Measurements from ENCODE around the gene CCDC146. TPM values are rescaled to one million over a fixed set of nuclear protein-coding genes. Genes with fewer than 3 reads are reported as not detected.

The CCDC146 gene
- total and polyA plus RNA-seq, 2 of the 8 experiments (the other 6 are each of a cell fraction or from before 2014, with no cell fraction given) = 0.88 to 2.4 TPM

DNA sequence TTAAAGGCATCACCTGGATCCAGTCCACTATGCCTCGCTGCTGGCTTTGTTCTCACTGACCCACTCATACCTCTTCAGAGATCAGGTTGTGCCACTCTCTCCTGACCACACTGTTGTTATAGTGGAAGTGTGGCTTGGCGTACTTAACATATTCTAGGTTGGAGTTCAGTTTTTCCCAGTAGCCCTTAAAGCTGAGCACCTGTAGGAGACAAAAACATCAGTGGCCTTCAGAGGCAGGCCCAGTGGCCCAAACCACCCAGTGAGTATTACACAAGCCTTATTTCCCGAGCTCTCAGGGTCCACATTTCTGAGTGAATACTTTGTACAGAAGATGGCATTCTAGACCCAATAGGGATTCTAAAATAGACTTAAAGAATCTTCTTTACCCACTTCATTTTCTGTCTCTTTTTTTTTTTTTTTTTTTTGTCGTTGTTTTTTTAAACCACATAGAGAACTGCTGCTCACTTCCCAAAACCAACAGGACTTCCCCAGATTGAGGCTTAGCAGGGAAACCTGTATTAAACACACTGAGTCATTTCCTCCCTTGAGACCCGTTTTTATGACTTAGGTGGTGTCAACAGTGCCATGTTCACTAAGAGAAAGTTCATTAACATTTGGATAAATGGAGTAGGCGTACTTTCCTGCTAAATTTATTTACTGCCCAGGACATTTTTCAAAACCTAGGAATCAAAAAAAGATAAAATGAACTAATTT is 207.9 kb downstream of the CCDC146 start:
- H2BK15ac ChIP-seq (ENCODE audit: low read length) = no peak overlapping the region
- no peaks in the 10 kb centered on the region for H3K79me2 ChIP-seq (ENCODE audit: control insufficient read depth in 1 of 2, insufficient read depth in 2 of 2, low read length in 2 of 2)
- no peak overlapping the region for H2BK20ac ChIP-seq (ENCODE audit: low read length)
- H3K18ac ChIP-seq (ENCODE audit: extremely low read depth, low read length) = no peak overlapping the region
- DNase-seq (ENCODE audit: low read depth in 1 of 2, low spot score in 2 of 2) (no peak), FAIRE-seq (no peak)
- no peak overlapping the region for H3K14ac ChIP-seq (ENCODE audit: insufficient read length)
- H3K4me2 ChIP-seq (ENCODE audit: insufficient read depth in 1 of 2, low read depth in 2 of 2, low read length in 2 of 2) = no peak overlapping the region
- H2BK5ac ChIP-seq (ENCODE audit: low read depth, low read length) = no peak overlapping the region
- WGBS, 2 experiments (ENCODE audit: extremely low coverage in 1 of 2, insufficient coverage in 1 of 2, insufficient read length in 1 of 2, insufficient replicate concordance in 2 of 2, low coverage in 1 of 2, low lambda C conversion rate in 2 of 2, missing lambda C conversion rate in 1 of 2) = 89% methylated on average over 5 of the region's 6 CpGs; no CpG with 5 or more reads in 1 of the 2 experiments
- H3K27me3 ChIP-seq (replicated peaks in 1 of 4; ENCODE audit: control insufficient read depth in 3 of 4, extremely low read depth in 1 of 4, insufficient read depth in 3 of 4, low read length in 3 of 4) = no peaks in the 10 kb centered on the region
- H3K4me1 ChIP-seq (replicated peaks in 1 of 4; ENCODE audit: control insufficient read depth in 3 of 4, insufficient read depth in 4 of 4, low read length in 3 of 4) = peaks cover 0 to 10% (median 6%) of the 10 kb centered on the region in 4 experiments; a peak in 5 of 7 replicates
- H3K36me3 ChIP-seq (ENCODE audit: control insufficient read depth in 2 of 4, insufficient read depth in 4 of 4, low read length in 3 of 4) = no peaks in the 10 kb centered on the region
- H3K4me3 ChIP-seq (ENCODE audit: extremely low read depth in 1 of 4, insufficient read depth in 2 of 4, low read depth in 3 of 4, low read length in 4 of 4) = no peak overlapping the region
- POLR2A ChIA-PET (ENCODE audit: partially characterized antibody) = no interaction called here
- no peak overlapping the region for H3K56ac ChIP-seq (replicated peaks; ENCODE audit: insufficient read length, low read depth, low read length)
- H4K8ac ChIP-seq (ENCODE audit: extremely low read depth, insufficient read depth, low read length) = no peak overlapping the region
- no peak overlapping the region for H3K4ac ChIP-seq (replicated peaks; ENCODE audit: insufficient read length, low read depth, low read length)
- H3K27ac ChIP-seq (ENCODE audit: low read depth, low read length) = no peak overlapping the region
- no peaks in the 10 kb centered on the region for H3K9me3 ChIP-seq (ENCODE audit: insufficient read depth in 2 of 2, low read depth in 1 of 2, low read length in 1 of 2)
- no peak overlapping the region for H2AK5ac ChIP-seq (ENCODE audit: low read depth, low read length)
- no peak overlapping the region for H3K23ac ChIP-seq (ENCODE audit: insufficient read length)
- H2AFZ ChIP-seq (ENCODE audit: low read length) = no peak overlapping the region
- no peak overlapping the region for H3K9ac ChIP-seq (replicated peaks in 1 of 4; ENCODE audit: extremely low read depth in 1 of 4, low read depth in 3 of 4, low read length in 3 of 4)
- H3K79me1 ChIP-seq (ENCODE audit: low read depth, low read length) = no peaks in the 10 kb centered on the region
- no peak overlapping the region for H4K91ac ChIP-seq (replicated peaks; ENCODE audit: insufficient read length, low read length)
- no peak overlapping the region for H4K5ac ChIP-seq (ENCODE audit: insufficient read length, low read depth, low read length)
- no peak overlapping the region for H2BK12ac ChIP-seq (ENCODE audit: low read depth, low read length)
- H4K20me1 ChIP-seq (replicated peaks in 1 of 2; ENCODE audit: control insufficient read depth in 1 of 2, insufficient read depth in 2 of 2, low read length in 2 of 2) = no peaks in the 10 kb centered on the region
- no peak overlapping the region for H2BK120ac ChIP-seq (replicated peaks; ENCODE audit: low read depth, low read length)
- CTCF ChIA-PET (ENCODE audit: partially characterized antibody) = interaction anchor here (0.9 kb wide), 1 partner anchor 24 kb away, joined by 5 read pairs; no protein-coding TSS in a partner anchor
- 0 out of 2 replicates have a peak, but pooled peaks cover 3% of the 10 kb centered on the region for H3K23me2 ChIP-seq (ENCODE audit: low read depth, low read length)
- TF ChIP-seq RXRA (IDR thresholded peaks at IDR 0.05; ENCODE audit: insufficient read depth, low read depth, low read length) (no peak), HDAC6 (IDR thresholded peaks at IDR 0.05; ENCODE audit: low read depth, low read length) (no peak), KDM5A (IDR thresholded peaks at IDR 0.05; ENCODE audit: low read length) (no peak), KDM4A (IDR thresholded peaks at IDR 0.05; ENCODE audit: low read depth, low read length, severe bottlenecking) (no peak), SP4 (IDR thresholded peaks at IDR 0.05; ENCODE audit: low read length) (no peak), GABPA (IDR thresholded peaks at IDR 0.05; ENCODE audit: borderline replicate concordance, insufficient read depth, low read length) (no peak), TBP (IDR thresholded peaks at IDR 0.05; ENCODE audit: low read depth, low read length) (no peak), GTF2F1 (IDR thresholded peaks at IDR 0.05; ENCODE audit: borderline replicate concordance, low read depth, low read length) (no peak), FOSL1 (IDR thresholded peaks at IDR 0.05; ENCODE audit: insufficient read depth, low read depth, low read length) (no peak), CBX5 (IDR thresholded peaks at IDR 0.05; ENCODE audit: low read depth, low read length) (no peak), RBBP5 (IDR thresholded peaks at IDR 0.05; ENCODE audit: borderline replicate concordance, low read depth, low read length) (no peak), TAF7 (optimal IDR thresholded peaks at IDR 0.05; ENCODE audit: borderline replicate concordance, low read depth, low read length) (no peak)
- TF ChIP-seq, protein P1, sequence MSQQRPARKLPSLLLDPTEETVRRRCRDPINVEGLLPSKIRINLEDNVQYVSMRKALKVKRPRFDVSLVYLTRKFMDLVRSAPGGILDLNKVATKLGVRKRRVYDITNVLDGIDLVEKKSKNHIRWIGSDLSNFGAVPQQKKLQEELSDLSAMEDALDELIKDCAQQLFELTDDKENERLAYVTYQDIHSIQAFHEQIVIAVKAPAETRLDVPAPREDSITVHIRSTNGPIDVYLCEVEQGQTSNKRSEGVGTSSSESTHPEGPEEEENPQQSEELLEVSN (IDR thresholded peaks at IDR 0.05) = no peak

All from H1 (cell line).